Neural progenitor cell (in vitro differentiated cells): Measurements from ENCODE around the gene ARPC5L.

Source experiments
- CTCF ChIP-seq: fragments of 200-600 bp; sonication (generic); IDR thresholded peaks from 2 replicates; pipeline ENCODE4 v1.5.1; 2017; ENCODE audit warnings: antibody characterized with exemption, mild to moderate bottlenecking
- EZH2 ChIP-seq: fragments of 200-600 bp; sonication (generic); IDR thresholded peaks from 2 replicates; pipeline ENCODE4 v1.6.1; 2017; ENCODE audit warnings: antibody characterized with exemption, mild to moderate bottlenecking, moderate library complexity

GRCh38 chr9:124831642-124832364, 30.1 kb upstream of the ARPC5L start:
- no peak for TF ChIP-seq CTCF
- no peak for TF ChIP-seq EZH2
